NCI-H2171 treated with DMSO at 0.1 percent for 48 hours (cell line): Measurements from ENCODE around the gene B4GALT3.

Experiments used
- DNase-seq: peaks from one replicate; lab custom pipeline; 2025; lab: John Stamatoyannopoulos, UW

B4GALT3 gene

GRCh38 chr1:161188381-161188780, 11.1 kb upstream of the B4GALT3 start:
- no peak for DNase-seq

- DNase-seq, result no peak
Measured at GRCh38 chr1:161187311-161187710, 10.0 kb upstream of the B4GALT3 start.

GRCh38 chr1:161185732-161186311, 8.5 kb upstream of the B4GALT3 start:
- DNase-seq, result no peak

GRCh38 chr1:161185282-161185682, 8.0 kb upstream of the B4GALT3 start:
- DNase-seq, result peak; percentile 93

- DNase-seq, result no peak
Measured at GRCh38 chr1:161182214-161182613, 4.9 kb upstream of the B4GALT3 start.

- DNase-seq, result no peak
Measured at GRCh38 chr1:161180639-161181038, 3.3 kb upstream of the B4GALT3 start.

- no peak for DNase-seq
Measured at GRCh38 chr1:161179698-161180097, 2.4 kb upstream of the B4GALT3 start.

- DNase-seq, result no peak
Measured at GRCh38 chr1:161177936-161178244, 583 bp upstream of the B4GALT3 start.

GRCh38 chr1:161176468-161177111, 717 bp downstream of the B4GALT3 start:
- DNase-seq, result no peak

- no peak for DNase-seq
Measured at GRCh38 chr1:161175771-161176453, 1.4 kb downstream of the B4GALT3 start.

GRCh38 chr1:161174911-161175310, 2.4 kb downstream of the B4GALT3 start:
- no peak for DNase-seq

GRCh38 chr1:161173711-161174110, 3.6 kb downstream of the B4GALT3 start:
- DNase-seq, result no peak

- no peak for DNase-seq
Measured at GRCh38 chr1:161172776-161173376, 4.4 kb downstream of the B4GALT3 start.

- DNase-seq, result no peak
Measured at GRCh38 chr1:161172349-161172748, 5.0 kb downstream of the B4GALT3 start.

GRCh38 chr1:161171696-161172095, 5.6 kb downstream of the B4GALT3 start:
- no peak for DNase-seq

- no peak for DNase-seq
Measured at GRCh38 chr1:161171191-161171590, 6.1 kb downstream of the B4GALT3 start.

GRCh38 chr1:161168906-161169305, 8.4 kb downstream of the B4GALT3 start:
- no peak for DNase-seq

- DNase-seq, result peak; percentile 22
Measured at GRCh38 chr1:161166669-161167548, 10.4 kb downstream of the B4GALT3 start.

- peak; percentile 98 for DNase-seq
Measured at GRCh38 chr1:161165742-161166668, 11.3 kb downstream of the B4GALT3 start, which contains the start of gene PPOX. PPOX (plus strand) TSS chr1:161166426; CDS start chr1:161166848, 422 bp downstream.

GRCh38 chr1:161164901-161165610, 12.3 kb downstream of the B4GALT3 start:
- DNase-seq, result no peak
